HG02884 (cell line): ENCODE measurements around the gene NTSR1.

Experiments used
- ATAC-seq: cut with Tn5 transposase; IDR thresholded peaks from one replicate; pipeline ENCODE4 v1.9.1; 2021; ENCODE audit warnings: mild to moderate bottlenecking, moderate library complexity; ENCODE audit not compliant: unreplicated experiment

The NTSR1 gene

DNA sequence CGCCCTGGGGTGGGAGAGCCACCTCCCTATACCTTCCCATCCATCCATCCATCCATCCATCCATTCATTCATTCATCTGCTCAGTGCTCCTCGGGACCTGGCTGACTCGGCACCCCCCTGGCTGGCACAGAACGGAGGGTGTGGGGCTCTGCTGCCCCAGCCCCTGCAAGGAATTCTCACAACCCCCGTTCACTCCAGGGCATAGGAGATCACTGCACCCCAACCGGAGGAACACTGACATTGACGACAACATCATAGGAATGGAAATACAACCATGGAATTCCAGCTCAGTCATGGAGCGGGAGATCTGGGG is 59.6 kb downstream of the NTSR1 start:
- no peak for ATAC-seq

- no peak for ATAC-seq
Observed at GRCh38 chr20:62768551-62769287, 60.1 kb downstream of the NTSR1 start.

GRCh38 chr20:62769346-62770071 is 60.9 kb downstream of the NTSR1 start:
- no peak for ATAC-seq

DNA sequence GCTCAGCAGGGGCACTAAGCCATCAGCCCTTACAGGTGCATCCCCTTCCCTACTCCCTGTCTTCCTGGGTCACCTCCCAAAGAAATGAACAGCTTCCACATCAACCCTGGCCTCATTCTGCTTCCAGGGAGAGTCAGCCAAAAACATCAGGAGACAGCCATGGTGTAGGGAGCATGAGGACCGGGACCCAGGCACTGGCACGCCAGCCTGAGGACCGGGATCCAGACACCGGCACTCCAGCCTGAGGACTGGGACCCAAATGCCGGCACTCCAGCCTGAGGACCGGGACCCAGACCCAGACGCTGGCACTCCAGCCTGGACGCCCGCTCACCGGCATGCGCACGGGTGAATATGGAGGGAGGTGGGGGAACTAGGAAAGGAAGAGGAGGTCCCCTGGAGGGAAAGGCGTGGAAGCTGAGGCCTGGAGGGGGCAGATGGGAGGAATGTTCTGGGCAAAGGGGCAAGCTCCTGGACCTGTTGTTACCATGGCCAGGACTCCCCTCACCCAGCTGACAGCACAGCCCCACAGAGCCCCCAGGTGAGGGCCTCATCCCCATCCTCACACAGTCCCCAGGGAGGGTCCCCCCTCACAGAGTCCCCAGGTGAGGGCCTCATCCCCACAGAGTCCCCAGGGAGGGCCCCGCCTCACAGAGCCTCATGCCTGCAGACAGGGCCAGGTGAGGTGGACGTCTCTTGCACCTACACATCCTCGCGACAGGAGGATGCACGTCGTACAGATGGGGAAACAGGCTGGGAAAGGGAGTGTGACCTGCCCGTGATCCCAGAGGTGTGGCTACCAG is 61.7 kb downstream of the NTSR1 start:
- ATAC-seq = no peak

- ATAC-seq = no peak
Observed at GRCh38 chr20:62770916-62771315, 62.3 kb downstream of the NTSR1 start.

DNA sequence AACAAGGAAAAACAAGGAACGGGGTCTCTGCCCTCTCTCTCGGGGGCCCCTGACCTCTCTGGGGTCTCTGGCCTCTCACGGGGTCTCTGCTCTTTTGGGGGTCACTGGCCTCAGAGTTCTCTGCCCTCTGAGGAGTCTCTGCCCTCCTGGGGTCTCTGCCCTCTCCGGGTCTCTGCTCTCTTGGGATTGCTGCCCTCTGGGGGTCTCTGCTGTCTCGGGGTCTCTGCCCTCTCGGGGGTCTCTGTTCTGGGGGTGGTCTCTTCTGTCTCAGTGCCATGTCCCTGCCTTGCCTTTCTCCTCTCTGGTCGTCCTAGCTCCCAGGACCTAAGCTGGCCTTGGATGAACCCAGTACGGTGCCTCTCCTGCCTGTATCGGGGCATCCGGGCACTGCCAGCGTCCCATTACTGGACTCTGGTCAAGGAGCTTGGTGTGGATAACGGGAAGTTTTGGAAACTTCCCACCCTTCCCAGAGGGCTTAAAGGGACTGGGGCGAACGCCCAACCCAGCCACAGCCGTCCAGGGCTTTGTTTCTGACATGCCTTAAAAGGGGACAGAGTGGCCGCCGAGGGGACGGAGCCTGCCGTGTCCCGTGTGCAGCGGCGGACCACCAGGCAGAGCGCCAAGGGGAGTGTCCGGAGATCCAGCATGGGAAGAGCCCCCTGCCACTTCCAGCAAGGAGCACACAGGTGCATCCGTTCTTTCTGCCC is 62.9 kb downstream of the NTSR1 start:
- no peak for ATAC-seq

- no peak for ATAC-seq
Observed at GRCh38 chr20:62772103-62772611, 63.5 kb downstream of the NTSR1 start.

DNA sequence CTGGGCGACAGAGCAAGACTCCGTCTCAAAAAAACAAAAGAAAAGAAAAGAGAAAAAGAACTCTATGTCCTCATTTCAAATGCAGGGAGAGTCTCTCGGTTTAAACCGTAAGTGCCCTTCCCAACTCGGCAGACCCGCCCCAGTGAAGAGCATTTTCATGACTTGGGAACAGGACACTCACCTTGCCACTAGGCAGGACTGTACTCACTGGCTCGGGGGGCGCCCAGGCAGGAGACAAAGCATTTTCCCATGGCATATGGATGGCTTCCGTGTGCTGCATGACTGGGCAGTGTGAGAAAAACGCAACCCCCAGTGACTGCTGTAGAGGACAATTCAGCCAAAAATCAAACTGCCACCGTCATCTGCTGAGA is 64.0 kb downstream of the NTSR1 start:
- no peak for ATAC-seq

GRCh38 chr20:62772990-62773844 is 64.6 kb downstream of the NTSR1 start:
- ATAC-seq = no peak

DNA sequence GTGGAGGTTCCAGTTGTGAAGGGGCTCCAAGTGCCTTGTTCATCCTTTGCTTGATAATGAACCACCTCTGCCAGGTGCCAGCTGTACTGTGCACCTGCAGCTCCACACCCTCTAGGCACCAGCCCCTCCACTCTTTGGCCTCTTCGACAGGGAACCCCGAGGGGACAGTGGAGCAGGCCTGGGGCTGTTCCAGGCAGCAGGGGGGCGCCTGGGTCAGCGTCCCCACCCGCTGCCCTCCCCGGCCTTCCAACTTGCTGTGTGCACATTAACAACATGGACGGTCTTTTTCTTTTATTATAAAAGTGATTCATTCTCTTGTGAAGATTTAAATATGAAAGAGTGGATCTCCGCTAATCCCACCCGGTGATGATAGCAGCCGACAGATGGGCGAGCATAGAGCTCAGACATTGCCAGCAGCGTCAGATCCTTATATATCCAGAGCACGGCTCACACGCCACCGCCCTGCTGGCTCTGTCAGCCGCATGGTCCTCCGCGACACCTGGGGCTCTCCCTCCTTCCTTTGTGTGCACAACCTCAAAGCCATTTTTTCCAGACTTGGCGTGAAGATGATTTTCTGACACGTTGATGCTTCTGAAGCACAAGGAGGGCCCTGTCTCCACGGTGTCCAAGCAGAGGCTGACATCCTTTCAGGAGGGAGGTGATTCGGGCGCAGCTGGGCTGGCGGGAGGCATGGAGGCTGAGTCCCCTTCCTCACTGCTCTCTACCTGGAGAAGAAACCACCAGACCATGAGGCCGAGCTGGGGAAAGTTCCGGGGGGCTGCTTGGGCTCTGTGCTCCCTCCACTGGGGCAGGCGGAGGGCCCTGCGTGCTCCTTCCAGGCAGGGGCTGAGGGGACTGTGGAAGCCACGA is 65.4 kb downstream of the NTSR1 start:
- ATAC-seq = no peak

GRCh38 chr20:62774762-62775161 is 66.1 kb downstream of the NTSR1 start:
- no peak for ATAC-seq

DNA sequence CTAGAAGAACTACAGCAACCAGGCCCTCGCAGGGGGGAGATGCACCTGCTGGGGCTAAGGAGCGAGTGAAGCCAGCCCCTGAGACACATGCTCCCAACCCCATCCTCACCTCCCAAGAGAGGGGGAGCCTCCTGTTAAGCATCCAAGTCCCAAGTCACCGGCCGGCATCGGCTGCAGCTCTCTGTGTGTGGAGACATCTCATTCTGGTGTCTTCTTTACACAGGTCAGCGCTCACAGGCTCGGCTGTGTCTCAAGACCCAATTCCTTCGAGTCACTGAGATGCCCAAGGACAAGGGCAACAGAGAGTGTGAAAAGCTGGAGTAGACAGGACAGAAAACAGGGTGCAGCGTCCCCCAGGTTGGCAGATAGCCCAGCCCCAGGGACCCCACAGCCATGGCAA is 66.6 kb downstream of the NTSR1 start:
- no peak for ATAC-seq

DNA sequence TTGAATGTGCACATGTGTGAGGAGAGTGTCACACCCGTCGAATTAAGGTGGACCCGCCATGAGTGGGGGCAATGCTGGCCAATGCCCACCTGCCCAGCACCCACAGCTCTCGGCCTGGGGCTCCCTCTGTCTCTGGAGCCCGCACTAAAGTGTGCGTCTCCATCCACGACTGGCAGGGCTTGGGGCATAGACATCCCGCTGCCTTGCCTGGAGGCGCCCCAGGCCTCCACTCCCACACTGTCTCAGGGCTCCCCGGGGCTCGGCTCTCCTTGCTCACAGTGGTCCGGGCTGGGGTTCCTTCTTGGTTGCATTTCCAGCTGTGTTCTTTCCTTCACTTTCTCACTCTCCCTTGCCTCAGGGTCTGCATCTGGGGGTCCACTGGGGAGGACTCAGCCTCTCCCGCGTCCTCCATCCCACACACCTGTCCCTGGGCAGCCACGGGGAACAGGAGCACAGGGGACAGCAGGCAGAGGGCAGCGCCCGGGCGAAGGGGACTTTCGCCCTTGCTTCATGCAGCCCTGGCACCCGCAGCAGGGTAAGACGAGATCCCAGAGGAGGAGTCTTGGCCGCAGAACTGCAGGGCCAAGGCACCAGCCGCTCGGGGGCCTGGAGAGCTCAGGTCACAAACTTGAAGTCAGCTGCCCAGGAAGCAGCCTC is 67.5 kb downstream of the NTSR1 start:
- no peak for ATAC-seq

DNA sequence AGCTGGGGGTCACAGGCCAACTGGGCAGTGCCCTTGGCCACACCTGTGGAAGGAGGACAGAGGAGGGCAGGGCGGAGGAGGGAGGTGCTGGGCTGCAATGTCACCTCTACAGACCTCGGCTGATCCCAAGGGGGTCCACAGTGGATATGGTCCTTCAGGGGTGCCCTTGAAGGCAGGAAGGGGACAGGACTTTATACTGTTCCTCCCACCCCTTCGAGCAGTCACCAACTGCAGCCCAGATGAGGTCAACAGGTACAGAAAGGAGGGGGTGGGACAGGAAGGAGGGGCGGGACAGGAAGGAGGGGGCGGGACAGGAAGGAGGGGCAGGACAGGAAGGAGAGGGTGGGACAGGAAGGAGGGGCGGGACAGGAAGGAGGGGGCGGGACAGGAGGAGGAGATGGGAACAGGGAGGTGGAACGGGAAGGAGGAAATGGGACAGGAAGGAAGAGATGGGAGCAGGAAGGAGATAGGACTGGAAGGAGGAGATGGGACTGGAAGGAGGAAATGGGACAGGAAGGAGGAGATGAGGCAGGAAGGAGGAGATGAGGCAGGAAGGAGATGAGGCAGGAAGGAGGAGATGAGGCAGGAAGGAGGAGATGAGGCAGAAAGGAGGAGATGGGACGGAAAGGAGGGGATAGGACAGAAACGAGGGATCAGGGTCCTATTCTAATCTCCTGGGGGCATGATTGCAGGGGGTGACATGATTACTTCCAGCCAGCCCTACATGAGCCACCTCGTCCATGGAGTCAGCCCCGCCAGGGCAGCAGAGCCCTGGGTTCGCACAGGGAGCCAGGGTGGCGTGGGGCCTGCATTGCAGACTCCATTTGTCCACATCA is 68.3 kb downstream of the NTSR1 start:
- ATAC-seq = no peak

- ATAC-seq = no peak
Observed at GRCh38 chr20:62777528-62777830, 68.8 kb downstream of the NTSR1 start.

DNA sequence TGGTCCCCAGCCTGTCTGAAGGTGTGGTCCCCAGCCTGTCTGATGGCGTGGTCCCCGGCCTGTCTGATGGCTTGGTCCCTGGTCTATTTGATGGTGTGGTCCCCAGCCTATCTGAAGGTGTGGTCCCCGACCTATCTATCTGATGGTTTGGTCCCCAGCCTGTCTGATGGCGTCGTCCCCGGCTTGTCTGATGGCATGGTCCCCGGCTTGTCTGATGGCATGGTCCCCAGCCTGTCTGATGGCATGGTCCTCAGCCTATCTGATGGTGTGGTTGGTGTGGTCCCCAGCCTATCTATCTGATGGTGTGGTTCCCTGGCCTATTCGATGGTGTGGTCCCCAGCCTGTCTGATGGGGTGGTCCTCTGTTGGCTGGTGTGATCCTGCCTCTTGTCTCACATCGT is 69.4 kb downstream of the NTSR1 start:
- ATAC-seq = no peak

DNA sequence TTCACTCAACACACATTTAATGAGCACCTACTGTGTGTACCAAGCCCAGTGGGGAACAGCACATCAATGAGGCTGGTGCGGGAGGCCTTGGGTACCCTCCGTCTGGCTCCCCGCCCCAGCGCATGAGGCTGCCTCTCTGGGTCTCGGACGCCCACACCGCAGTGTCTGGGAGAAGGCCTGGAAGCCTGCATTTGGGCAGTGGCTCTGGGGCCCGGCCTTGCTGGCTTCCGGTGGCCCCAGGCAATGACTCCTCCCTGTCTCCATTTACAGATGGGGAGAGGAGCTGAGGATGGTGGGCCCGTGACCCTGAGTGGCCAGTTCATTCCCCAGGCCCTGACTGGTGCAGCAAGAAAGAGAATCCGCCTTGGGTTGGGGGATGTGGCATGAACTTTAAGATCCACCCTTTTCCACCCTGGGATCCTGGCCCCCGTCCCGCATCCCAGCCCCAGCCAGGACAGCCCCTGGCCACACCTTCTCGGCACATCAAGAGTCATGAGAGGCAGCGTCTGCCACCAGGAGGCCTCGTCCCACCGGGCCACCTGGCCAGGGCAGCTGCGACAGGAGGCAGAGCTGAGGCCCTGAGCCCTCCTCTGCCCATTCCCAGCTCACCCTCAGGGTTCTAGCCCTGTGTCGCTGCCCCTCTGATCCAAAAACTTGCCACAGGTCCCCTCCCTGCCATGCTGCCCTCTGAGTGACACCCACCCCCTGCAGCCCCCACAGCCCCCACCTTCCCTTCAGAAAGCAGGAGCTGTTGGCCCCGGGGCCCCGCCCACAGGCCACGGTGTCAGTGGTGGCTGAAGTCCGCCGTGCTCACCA is 70.2 kb downstream of the NTSR1 start:
- no peak for ATAC-seq

DNA sequence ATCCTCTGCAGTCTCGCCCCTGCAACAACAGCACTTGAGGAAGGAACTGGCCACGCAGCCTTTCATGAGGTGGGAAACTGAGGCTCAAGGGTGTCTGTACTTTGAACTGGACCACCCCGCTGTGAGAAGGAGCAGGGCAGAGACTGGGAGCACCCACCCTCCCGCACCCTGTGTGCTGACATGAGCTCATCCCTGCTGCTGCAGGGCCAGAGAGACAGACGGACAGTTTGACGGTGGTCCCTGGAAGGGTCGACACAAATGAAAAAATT is 70.7 kb downstream of the NTSR1 start:
- no peak for ATAC-seq
